IPS DF 6.9 (cell line): Measurements from ENCODE around the gene CTSW.
A peak's percentile ranks its signal among the peaks of the same experiment; 100 is the strongest.

Experiments used
- DNase-seq: peaks from one replicate; pipeline ENCODE4 v3.0.0-alpha.2; 2013; ENCODE audit warnings: low read depth, low spot score
- H3K27ac ChIP-seq: one replicate; pipeline ENCODE4 v1.5.1; 2013; ENCODE audit warnings: low read length, control low read depth
- H3K27me3 ChIP-seq: 2 replicates; pipeline ENCODE4 v1.6.1; 2013; ENCODE audit warnings: mild to moderate bottlenecking, low read length; ENCODE audit not compliant: control insufficient read depth, insufficient read depth
- H3K36me3 ChIP-seq: 2 replicates; pipeline ENCODE4 v1.6.1; 2013; ENCODE audit warnings: low read length; ENCODE audit not compliant: control insufficient read depth, insufficient read depth
- H3K4me1 ChIP-seq: 2 replicates; pipeline ENCODE4 v1.6.1; 2013; ENCODE audit warnings: low read length; ENCODE audit not compliant: control insufficient read depth, insufficient read depth
- H3K4me3 ChIP-seq: 2 replicates; pipeline ENCODE4 v1.5.1; 2013; ENCODE audit warnings: mild to moderate bottlenecking, low read length
- H3K9me3 ChIP-seq: 2 replicates; pipeline ENCODE4 v1.6.1; 2013; ENCODE audit warnings: low read length, inconsistent platforms; ENCODE audit not compliant: control insufficient read depth, insufficient read depth
- WGBS: extraction: QIAGEN DNeasy Blood & Tissue Kit; methylation state at CpG from one replicate; pipeline ENCODE4 v1.1.7; 2013; ENCODE audit warnings: mixed read lengths, missing lambda C conversion rate; ENCODE audit not compliant: insufficient read length, insufficient coverage; 5-methylcytosine and 5-hydroxymethylcytosine counted together

The CTSW gene

DNA sequence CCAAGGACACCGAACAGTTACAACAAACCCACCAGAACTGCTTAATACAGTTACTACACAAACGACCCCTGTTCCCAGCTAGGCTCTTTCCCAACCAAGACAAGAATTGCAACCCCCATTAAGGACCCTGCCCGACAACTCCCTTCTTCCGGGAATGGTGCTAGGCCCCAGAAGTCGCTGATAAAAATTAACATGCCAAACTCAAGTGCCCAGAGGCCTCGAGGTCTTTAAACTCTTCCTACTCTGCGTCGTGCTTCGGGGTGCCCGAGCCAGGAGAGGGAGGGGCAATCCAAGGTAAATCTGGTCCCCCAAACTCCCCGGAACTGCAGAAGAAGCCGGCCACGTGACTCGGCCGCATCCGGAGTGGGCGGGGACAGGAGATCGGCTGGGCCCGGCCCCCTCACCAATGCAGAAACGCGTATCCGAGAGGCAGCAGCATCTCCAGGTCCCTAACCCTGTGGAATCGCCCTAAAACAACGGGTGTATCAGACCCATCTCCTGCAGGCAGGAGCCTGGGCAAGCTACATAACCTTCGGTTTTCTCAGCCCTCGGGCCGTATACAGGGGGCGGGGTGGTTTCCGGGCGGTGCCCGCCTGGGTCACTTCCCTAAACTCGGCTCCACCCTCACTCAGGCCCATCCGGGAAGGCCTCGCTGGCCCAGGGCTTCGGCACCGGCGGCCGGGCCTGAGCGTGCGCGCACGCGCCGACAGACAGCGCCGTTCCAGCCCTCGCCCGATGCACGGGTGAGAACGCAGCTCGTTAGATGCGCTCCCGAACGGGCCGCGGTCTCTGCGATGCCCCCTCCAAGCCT is 22.7 kb upstream of the CTSW start:
- Histone ChIP-seq H3K9me3 (no peaks in the 10 kb centered on the region), H3K27ac (no peak overlapping the region), H3K36me3 (peaks cover 35% of the 10 kb centered on the region), H3K4me3 (peak overlapping the region; percentile 99), H3K27me3 (no peaks in the 10 kb centered on the region), H3K4me1 (no peaks in the 10 kb centered on the region; the same call in 1 of the 2 replicates)
- DNase-seq, result no peak
- WGBS, result no CpG with 5 or more reads among the region's 57 CpGs

DNA sequence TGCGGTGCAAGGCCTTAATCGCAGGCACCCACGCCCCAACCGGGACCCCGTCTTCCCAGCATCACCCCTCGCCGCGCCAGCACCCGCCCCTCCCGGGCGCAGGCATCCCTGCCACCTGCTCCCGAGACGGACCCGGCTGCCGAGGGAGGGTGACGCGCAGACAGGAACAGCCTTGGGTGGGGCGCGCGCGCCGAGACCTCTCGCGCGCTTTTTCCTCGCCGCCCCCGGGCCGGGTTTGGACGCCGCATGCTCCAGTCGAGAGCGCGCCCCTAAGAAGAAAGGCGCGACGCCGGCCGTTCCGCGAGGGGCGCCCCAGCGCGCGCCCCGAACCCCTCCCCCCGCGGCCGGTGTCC is 22.2 kb upstream of the CTSW start:
- H3K36me3 ChIP-seq, result peaks cover 29% of the 10 kb centered on the region
- WGBS, result no CpG with 5 or more reads among the region's 49 CpGs
- no peaks in the 10 kb centered on the region; the same call in 1 of the 2 replicates for H3K4me1 ChIP-seq
- H3K27me3 ChIP-seq, result no peaks in the 10 kb centered on the region
- no peak for DNase-seq
- peak overlapping the region; percentile 99 for H3K4me3 ChIP-seq
- H3K27ac ChIP-seq, result no peak overlapping the region
- H3K9me3 ChIP-seq, result no peaks in the 10 kb centered on the region

DNA sequence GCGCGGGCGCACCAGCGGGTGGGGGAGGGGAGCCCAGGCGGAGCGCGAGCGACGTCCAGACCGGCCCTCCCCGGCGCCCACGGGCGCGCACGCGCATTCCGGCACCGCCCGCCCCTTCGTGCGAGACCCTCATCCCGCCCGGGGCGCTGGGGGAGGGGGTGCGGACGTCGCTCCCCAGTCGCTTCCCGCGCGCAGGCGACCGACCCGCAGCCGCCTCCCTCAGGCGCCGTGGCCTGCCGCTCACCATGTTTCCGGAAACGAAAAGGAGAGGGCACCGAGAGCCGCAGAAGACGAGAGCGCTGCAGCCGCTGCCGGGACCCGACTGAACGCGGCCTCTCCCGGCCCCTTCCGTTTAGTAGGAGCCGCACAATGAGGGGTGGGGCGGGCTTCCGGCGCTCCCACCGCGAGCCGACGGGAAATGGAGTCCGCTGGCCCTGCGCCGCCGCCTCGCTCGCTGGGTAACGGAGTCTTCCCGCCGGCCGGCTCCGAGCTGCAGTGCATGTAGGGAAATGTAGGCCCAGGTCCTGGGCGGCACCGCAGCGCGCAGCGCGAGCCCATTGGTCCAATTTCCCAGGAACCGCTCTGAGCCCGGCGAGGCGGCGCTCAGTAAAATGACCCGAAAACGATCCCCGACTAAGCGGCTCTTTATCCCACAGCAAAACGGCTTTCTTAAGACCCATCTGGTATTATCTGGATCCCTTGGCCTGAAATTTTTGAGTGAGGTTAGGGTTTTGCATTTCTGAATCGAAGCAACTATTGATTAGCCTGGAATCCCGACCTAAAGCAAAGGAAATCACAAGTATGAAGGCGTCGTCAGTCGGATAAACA is 21.6 kb upstream of the CTSW start, which contains the start of gene CFL1:
TSS of gene CFL1 (minus strand) at position 328 of the 828 bp plus-strand sequence. CDS start at position 247, 81 bp downstream.
- peak within 1 kb of the TSS; percentile 99 for H3K4me3 ChIP-seq
- no peaks in the 10 kb centered on the region for H3K27me3 ChIP-seq
- WGBS, result no CpG with 5 or more reads among the region's 92 CpGs
- no peaks in the 10 kb centered on the region for H3K9me3 ChIP-seq
- H3K36me3 ChIP-seq, result peaks cover 26% of the 10 kb centered on the region
- no peaks in the 10 kb centered on the region; the same call in 1 of the 2 replicates for H3K4me1 ChIP-seq
- H3K27ac ChIP-seq, result no peak within 1 kb of the TSS
- no peak for DNase-seq

DNA sequence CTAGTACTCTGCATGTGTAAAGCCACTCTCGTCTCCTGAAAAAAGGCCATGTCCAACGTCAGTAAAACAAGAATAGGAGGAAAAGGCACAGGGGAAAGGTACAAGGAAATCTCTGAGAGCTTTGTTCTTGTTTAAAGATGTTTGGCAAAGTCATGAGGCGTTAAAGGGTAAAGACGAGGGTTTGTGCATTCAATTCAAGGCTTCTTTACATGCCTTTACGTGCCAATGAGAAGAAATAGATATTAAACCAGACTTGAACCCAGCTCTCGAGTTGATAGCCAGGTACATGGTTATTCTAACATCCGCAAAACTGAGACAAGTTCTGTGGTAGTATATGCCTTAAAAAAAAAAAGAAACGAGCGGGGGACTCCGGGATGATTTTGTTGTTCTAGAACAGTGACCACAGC is 21.0 kb upstream of the CTSW start:
- Histone ChIP-seq H3K9me3 (no peaks in the 10 kb centered on the region), H3K4me1 (no peaks in the 10 kb centered on the region; the same call in 1 of the 2 replicates), H3K27ac (no peak overlapping the region), H3K36me3 (peaks cover 24% of the 10 kb centered on the region), H3K27me3 (no peaks in the 10 kb centered on the region), H3K4me3 (peak overlapping the region; percentile 34; the same call in 1 of the 2 replicates)
- WGBS, result no CpG with 5 or more reads among the region's 10 CpGs
- DNase-seq, result no peak

GRCh38 chr11:65859095-65859811 is 20.4 kb upstream of the CTSW start:
- DNase-seq, result peak; percentile 100
- Histone ChIP-seq H3K36me3 (peaks cover 21% of the 10 kb centered on the region), H3K27me3 (no peaks in the 10 kb centered on the region), H3K9me3 (no peaks in the 10 kb centered on the region), H3K27ac (no peak overlapping the region), H3K4me3 (peak overlapping the region; percentile 90; the same call in 1 of the 2 replicates), H3K4me1 (no peaks in the 10 kb centered on the region; the same call in 1 of the 2 replicates)
- WGBS, result no CpG with 5 or more reads among the region's 46 CpGs

DNA sequence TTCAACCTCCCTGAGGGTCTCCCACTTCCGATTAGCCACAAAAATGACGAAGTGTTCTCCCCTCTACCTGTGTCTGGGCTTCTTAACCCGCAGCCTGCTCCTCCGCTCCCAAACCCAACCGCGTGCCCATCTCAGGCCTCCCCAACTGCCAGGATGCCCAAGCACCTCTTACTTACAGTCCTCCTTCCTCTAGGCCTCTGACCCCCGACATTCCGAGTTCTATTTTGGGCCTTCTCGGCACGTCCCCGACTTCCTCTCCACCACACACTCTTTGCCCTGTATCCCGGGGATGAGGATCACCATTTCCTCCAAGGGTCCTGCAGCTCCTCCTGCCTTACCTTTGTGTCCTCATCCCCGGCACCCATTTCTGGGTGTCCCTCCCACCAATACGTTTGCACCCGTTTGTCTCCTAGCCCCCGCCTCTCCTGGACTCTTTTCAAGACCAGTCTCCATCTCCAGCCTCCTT is 19.8 kb upstream of the CTSW start:
- Histone ChIP-seq H3K4me3 (peak overlapping the region; percentile 90; the same call in 1 of the 2 replicates), H3K9me3 (no peaks in the 10 kb centered on the region), H3K27me3 (no peaks in the 10 kb centered on the region), H3K36me3 (peaks cover 20% of the 10 kb centered on the region), H3K4me1 (no peaks in the 10 kb centered on the region; the same call in 1 of the 2 replicates), H3K27ac (no peak overlapping the region)
- WGBS, result no CpG with 5 or more reads among the region's 16 CpGs
- no peak for DNase-seq

GRCh38 chr11:65860278-65861164 is 19.1 kb upstream of the CTSW start, which contains the start of gene MUS81:
MUS81 (plus strand) TSS chr11:65860433; CDS start chr11:65860754, 321 bp downstream.
- Histone ChIP-seq H3K36me3 (peaks cover 20% of the 10 kb centered on the region), H3K27ac (no peak within 1 kb of the TSS), H3K27me3 (no peaks in the 10 kb centered on the region), H3K4me3 (peak within 1 kb of the TSS; percentile 90), H3K4me1 (no peaks in the 10 kb centered on the region; the same call in 1 of the 2 replicates), H3K9me3 (no peaks in the 10 kb centered on the region)
- DNase-seq, result peak; percentile 96
- no CpG with 5 or more reads among the region's 78 CpGs for WGBS

- no peaks in the 10 kb centered on the region for H3K27me3 ChIP-seq
- WGBS, result no CpG with 5 or more reads among the region's 14 CpGs
- no peak for DNase-seq
- peaks cover 19% of the 10 kb centered on the region for H3K36me3 ChIP-seq
- H3K9me3 ChIP-seq, result no peaks in the 10 kb centered on the region
- no peak overlapping the region for H3K27ac ChIP-seq
- no peaks in the 10 kb centered on the region; the same call in 1 of the 2 replicates for H3K4me1 ChIP-seq
- H3K4me3 ChIP-seq, result peak overlapping the region; percentile 90
Observed at GRCh38 chr11:65861165-65861505, 18.5 kb upstream of the CTSW start.

- Histone ChIP-seq H3K27me3 (no peaks in the 10 kb centered on the region), H3K4me3 (peak overlapping the region; percentile 90; the same call in 1 of the 2 replicates), H3K4me1 (no peaks in the 10 kb centered on the region; the same call in 1 of the 2 replicates), H3K9me3 (no peaks in the 10 kb centered on the region), H3K27ac (no peak overlapping the region), H3K36me3 (peaks cover 19% of the 10 kb centered on the region)
- no peak for DNase-seq
- WGBS, result no CpG with 5 or more reads among the region's 13 CpGs
Observed at GRCh38 chr11:65861533-65862183, 18.0 kb upstream of the CTSW start.
